MM.1S (cell line): ENCODE data around the gene TARP.
"Not testable (repeated sequence)": the region's sequence is repeated elsewhere in the genome, so short reads cannot be mapped to it uniquely, and the experiment has no call there.

Experiments used
- DNase-seq: peaks from one replicate; pipeline ENCODE4 v3.0.0-alpha.2; 2015
- H2AFZ ChIP-seq: fragments of 300-600 bp; sonication (generic); 2 replicates; pipeline ENCODE4 v1.6.0; 2016; ENCODE audit warnings: antibody characterized with exemption, low read length
- H3F3A ChIP-seq: fragments of 300-600 bp; sonication (generic); 2 replicates; pipeline ENCODE4 v1.6.1; 2016; ENCODE audit warnings: mild to moderate bottlenecking, antibody characterized with exemption, low read length, moderate library complexity, mixed read lengths; ENCODE audit not compliant: insufficient read depth
- H3K27ac ChIP-seq: fragments of 300-600 bp; sonication (generic); 2 replicates; pipeline ENCODE4 v1.5.1; 2016; ENCODE audit warnings: mild to moderate bottlenecking, low read length
- H3K27me3 ChIP-seq: fragments of 300-600 bp; sonication (generic); replicated peaks from 2 replicates; pipeline ENCODE4 v1.6.0; 2016; ENCODE audit warnings: low read length; ENCODE audit not compliant: insufficient read depth
- H3K36me3 ChIP-seq: fragments of 300-600 bp; sonication (generic); replicated peaks from 2 replicates; pipeline ENCODE4 v1.6.1; 2016; ENCODE audit warnings: mild to moderate bottlenecking, low read length, mixed read lengths; ENCODE audit not compliant: insufficient read depth
- H3K4me1 ChIP-seq: fragments of 300-600 bp; sonication (generic); 2 replicates; pipeline ENCODE4 v1.6.1; 2016; ENCODE audit warnings: low read length, mixed read lengths
- H3K4me2 ChIP-seq: fragments of 300-600 bp; sonication (generic); 2 replicates; pipeline ENCODE4 v1.6.0; 2016; ENCODE audit warnings: low read depth, low read length
- H3K4me3 ChIP-seq: fragments of 300-600 bp; sonication (generic); 2 replicates; pipeline ENCODE4 v1.5.1; 2016; ENCODE audit warnings: low read length, mixed read lengths
- H3K79me2 ChIP-seq: fragments of 300-600 bp; sonication (generic); 2 replicates; pipeline ENCODE4 v1.6.1; 2016; ENCODE audit warnings: mixed run types, low read length, mixed read lengths
- H3K9ac ChIP-seq: fragments of 300-600 bp; sonication (generic); 2 replicates; pipeline ENCODE4 v1.6.1; 2016; ENCODE audit warnings: low read length, mixed read lengths
- H3K9me2 ChIP-seq: fragments of 300-600 bp; sonication (generic); replicated peaks from 2 replicates; pipeline ENCODE4 v1.6.1; 2016; ENCODE audit warnings: mild to moderate bottlenecking, low read length, mixed read lengths; ENCODE audit not compliant: insufficient read depth
- H3K9me3 ChIP-seq: fragments of 300-600 bp; sonication (generic); replicated peaks from 2 replicates; pipeline ENCODE4 v1.6.1; 2016; ENCODE audit warnings: mild to moderate bottlenecking, low read length, mixed read lengths; ENCODE audit not compliant: insufficient read depth
- H4K20me1 ChIP-seq: fragments of 300-600 bp; sonication (generic); 2 replicates; pipeline ENCODE4 v1.6.1; 2016; ENCODE audit warnings: mild to moderate bottlenecking, low read length, moderate library complexity, mixed read lengths; ENCODE audit not compliant: insufficient read depth
- CTCF ChIP-seq: fragments of 300-600 bp; sonication (generic); IDR thresholded peaks from 2 replicates; pipeline ENCODE4 v1.5.1; 2016; ENCODE audit warnings: antibody characterized with exemption, low read length, mixed read lengths
- EZH2 ChIP-seq: fragments of 300-600 bp; sonication (generic); optimal IDR thresholded peaks from 2 replicates; pipeline ENCODE3; 2017; ENCODE audit warnings: low read depth, mild to moderate bottlenecking, antibody characterized with exemption, low read length, mixed read lengths
- EZH2phosphoT487 ChIP-seq: fragments of 300-600 bp; sonication (generic); IDR thresholded peaks from 2 replicates; pipeline ENCODE4 v1.6.1; 2018; ENCODE audit warnings: antibody characterized with exemption, low read length

TARP gene

GRCh38 chr7:38235606-38236005 is 37.8 kb downstream of the TARP start:
- no peaks in the 10 kb centered on the region for H3K36me3 ChIP-seq
- H3K9ac ChIP-seq, result no peak overlapping the region
- no peaks in the 10 kb centered on the region for H3K9me2 ChIP-seq
- no peaks in the 10 kb centered on the region for H3K79me2 ChIP-seq
- no peak for TF ChIP-seq EZH2phosphoT487
- no peak for TF ChIP-seq CTCF
- TF ChIP-seq EZH2, result no peak
- H3K4me2 ChIP-seq, result no peak overlapping the region
- H3K9me3 ChIP-seq, result no peaks in the 10 kb centered on the region
- no peak for DNase-seq
- H2AFZ ChIP-seq, result no peak overlapping the region
- no peaks in the 10 kb centered on the region for H3K27me3 ChIP-seq
- H3F3A ChIP-seq, result no peaks in the 10 kb centered on the region
- no peak overlapping the region for H3K4me3 ChIP-seq
- H4K20me1 ChIP-seq, result no peaks in the 10 kb centered on the region
- no peak overlapping the region for H3K27ac ChIP-seq
- H3K4me1 ChIP-seq, result no peaks in the 10 kb centered on the region

- H3K36me3 ChIP-seq, DNase-seq, H3K79me2 ChIP-seq, H3K9me2 ChIP-seq, H4K20me1 ChIP-seq, H3K27ac ChIP-seq, H3K4me2 ChIP-seq, H3K4me3 ChIP-seq, H3K27me3 ChIP-seq, H2AFZ ChIP-seq, H3K9ac ChIP-seq, H3F3A ChIP-seq, H3K4me1 ChIP-seq, H3K9me3 ChIP-seq: not testable (repeated sequence)
These were observed 38.7 kb downstream of the TARP start for GRCh38 chr7:38234759-38235158.

- TF ChIP-seq CTCF (no peak), EZH2phosphoT487 (no peak), EZH2 (no peak)
- H3K27me3 ChIP-seq, result no peaks in the 10 kb centered on the region
- no peak overlapping the region for H3K4me3 ChIP-seq
- no peaks in the 10 kb centered on the region for H3K36me3 ChIP-seq
- no peak overlapping the region for H2AFZ ChIP-seq
- no peaks in the 10 kb centered on the region for H3F3A ChIP-seq
- H3K9me2 ChIP-seq, result no peaks in the 10 kb centered on the region
- H3K27ac ChIP-seq, result no peak overlapping the region
- H3K9me3 ChIP-seq, result no peaks in the 10 kb centered on the region
- no peaks in the 10 kb centered on the region for H3K79me2 ChIP-seq
- H3K4me2 ChIP-seq, result no peak overlapping the region
- DNase-seq, result no peak
- H3K9ac ChIP-seq, result no peak overlapping the region
- H4K20me1 ChIP-seq, result no peaks in the 10 kb centered on the region
- H3K4me1 ChIP-seq, result no peaks in the 10 kb centered on the region
These were observed 40.7 kb downstream of the TARP start for GRCh38 chr7:38232502-38233366.

GRCh38 chr7:38229884-38230642 is 43.4 kb downstream of the TARP start:
- no peak overlapping the region for H3K27ac ChIP-seq
- no peak for DNase-seq

More at GRCh38 chr7:38229884-38230642, 43.4 kb downstream of the TARP start:
- TF ChIP-seq EZH2 (no peak), EZH2phosphoT487 (no peak), CTCF (no peak)
- Histone ChIP-seq H3K9ac (no peak overlapping the region), H3F3A (no peaks in the 10 kb centered on the region), H3K4me1 (no peaks in the 10 kb centered on the region), H3K9me2 (no peaks in the 10 kb centered on the region), H3K4me2 (no peak overlapping the region), H4K20me1 (no peaks in the 10 kb centered on the region), H3K79me2 (no peaks in the 10 kb centered on the region), H3K36me3 (no peaks in the 10 kb centered on the region), H3K9me3 (no peaks in the 10 kb centered on the region), H3K27me3 (no peaks in the 10 kb centered on the region), H2AFZ (no peak overlapping the region), H3K4me3 (no peak overlapping the region)
